ENCODE results near the gene OSBP. TPM values are rescaled to one million over a fixed set of nuclear protein-coding genes. Genes with fewer than 3 reads are reported as not detected.

Gene OSBP
- total and polyA plus RNA-seq, 2 experiments from 2014 or later = 10.7 to 26.4 TPM

- Histone ChIP-seq H3K4me1 (ENCODE audit: insufficient read depth) (peaks cover 11% of the 10 kb centered on the region), H3K79me2 (ENCODE audit: insufficient read depth) (peaks cover 100% of the 10 kb centered on the region), H3K9me2 (ENCODE audit: insufficient read depth) (no peaks in the 10 kb centered on the region), H3K9me3 (ENCODE audit: low read depth) (no peaks in the 10 kb centered on the region), H3K36me3 (ENCODE audit: low read depth) (peaks cover 54% of the 10 kb centered on the region), H4K20me1 (ENCODE audit: insufficient read depth) (no peaks in the 10 kb centered on the region), H2AFZ (no peak overlapping the region), H3F3A (ENCODE audit: insufficient read depth) (peaks cover 13% of the 10 kb centered on the region), H3K4me2 (ENCODE audit: unreplicated experiment) (no peak overlapping the region), H3K27ac (no peak overlapping the region), H3K9ac (no peak overlapping the region), H3K27me3 (replicated peaks; ENCODE audit: insufficient read depth) (no peaks in the 10 kb centered on the region), H3K4me3 (no peak overlapping the region)
- 88 to 90% methylated on average over 6 of the region's 6 CpGs for WGBS, 2 experiments (ENCODE audit: low coverage in 1 of 2, low lambda C conversion rate in 2 of 2, missing lambda C conversion rate in 2 of 2)
- TF ChIP-seq EZH2phosphoT487 (IDR thresholded peaks at IDR 0.05; ENCODE audit: insufficient read depth, low read depth) (no peak), EZH2 (IDR thresholded peaks at IDR 0.05; ENCODE audit: insufficient read depth, poor library complexity, severe bottlenecking) (no peak)
- DNase-seq = no peak
- in situ Hi-C loops (cut with MboI) = no loop called here
These were observed 7.7 kb downstream of the OSBP start for GRCh38 chr11:59607703-59608454.

DNA sequence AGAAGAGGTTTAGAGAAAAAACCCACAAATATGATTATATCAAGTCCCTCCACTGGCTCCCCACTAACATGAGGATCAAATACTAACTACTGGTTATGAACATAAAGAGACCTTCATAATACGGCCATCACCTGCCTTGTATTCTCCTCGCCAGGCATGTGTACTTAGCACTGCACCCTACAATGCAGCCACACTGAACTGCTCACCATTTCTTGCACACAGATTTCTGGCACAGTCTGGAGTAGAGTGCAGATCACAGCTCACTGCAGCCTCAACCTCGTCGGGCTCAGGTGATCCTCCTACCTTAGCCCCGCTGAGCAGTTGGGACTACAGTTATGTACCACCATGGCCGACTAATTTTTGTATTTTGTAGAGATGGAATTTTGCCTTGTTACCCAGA lies 13.1 kb downstream of the OSBP start:
- Histone ChIP-seq H3K36me3 (ENCODE audit: low read depth) (peaks cover 84% of the 10 kb centered on the region), H3K4me2 (ENCODE audit: unreplicated experiment) (no peak overlapping the region), H3F3A (ENCODE audit: insufficient read depth) (no peaks in the 10 kb centered on the region), H3K27me3 (replicated peaks; ENCODE audit: insufficient read depth) (no peaks in the 10 kb centered on the region), H3K9me2 (ENCODE audit: insufficient read depth) (no peaks in the 10 kb centered on the region), H3K27ac (no peak overlapping the region), H4K20me1 (ENCODE audit: insufficient read depth) (no peaks in the 10 kb centered on the region), H3K9me3 (ENCODE audit: low read depth) (no peaks in the 10 kb centered on the region), H3K4me3 (no peak overlapping the region), H3K4me1 (ENCODE audit: insufficient read depth) (no peaks in the 10 kb centered on the region), H2AFZ (no peak overlapping the region), H3K79me2 (ENCODE audit: insufficient read depth) (peaks cover 81% of the 10 kb centered on the region), H3K9ac (no peak overlapping the region)
- TF ChIP-seq EZH2 (IDR thresholded peaks at IDR 0.05; ENCODE audit: insufficient read depth, poor library complexity, severe bottlenecking) = no peak
- no peak for TF ChIP-seq EZH2phosphoT487 (IDR thresholded peaks at IDR 0.05; ENCODE audit: insufficient read depth, low read depth)
- no peak for DNase-seq
- 96 to 98% methylated on average over 6 of the region's 6 CpGs for WGBS, 2 experiments (ENCODE audit: low coverage in 1 of 2, low lambda C conversion rate in 2 of 2, missing lambda C conversion rate in 2 of 2)
- in situ Hi-C loops (cut with MboI) = no loop called here

DNA sequence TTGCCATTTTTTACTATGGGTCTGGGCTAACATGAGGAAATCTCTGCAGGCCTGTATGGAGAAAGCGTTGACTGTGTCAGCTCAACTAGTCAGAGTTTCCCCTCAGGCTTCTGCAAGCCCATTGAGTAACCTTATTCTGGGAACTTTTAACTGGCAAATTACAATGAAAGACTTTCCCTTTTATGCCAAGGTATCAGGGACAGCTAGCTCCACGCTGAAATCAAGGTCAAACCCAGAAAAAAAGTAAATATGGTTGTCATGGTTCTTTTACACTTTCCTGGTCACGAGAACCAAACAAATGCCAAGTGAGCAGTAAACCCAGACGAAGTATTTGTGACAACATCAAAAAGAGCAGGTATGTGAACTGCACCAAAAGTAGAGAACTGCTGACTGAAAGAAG lies 13.8 kb downstream of the OSBP start:
- Histone ChIP-seq H3K9ac (no peak overlapping the region), H4K20me1 (ENCODE audit: insufficient read depth) (no peaks in the 10 kb centered on the region), H3K79me2 (ENCODE audit: insufficient read depth) (peaks cover 80% of the 10 kb centered on the region), H3K4me2 (ENCODE audit: unreplicated experiment) (no peak overlapping the region), H3F3A (ENCODE audit: insufficient read depth) (no peaks in the 10 kb centered on the region), H3K4me3 (no peak overlapping the region), H2AFZ (no peak overlapping the region), H3K9me2 (ENCODE audit: insufficient read depth) (no peaks in the 10 kb centered on the region), H3K4me1 (ENCODE audit: insufficient read depth) (no peaks in the 10 kb centered on the region), H3K27me3 (replicated peaks; ENCODE audit: insufficient read depth) (no peaks in the 10 kb centered on the region), H3K27ac (no peak overlapping the region), H3K36me3 (ENCODE audit: low read depth) (peaks cover 79% of the 10 kb centered on the region), H3K9me3 (ENCODE audit: low read depth) (no peaks in the 10 kb centered on the region)
- WGBS, 2 experiments (ENCODE audit: low coverage in 1 of 2, low lambda C conversion rate in 2 of 2, missing lambda C conversion rate in 2 of 2) = 94 to 95% methylated on average over 4 of the region's 4 CpGs
- no peak for TF ChIP-seq EZH2 (IDR thresholded peaks at IDR 0.05; ENCODE audit: insufficient read depth, poor library complexity, severe bottlenecking)
- no peak for TF ChIP-seq EZH2phosphoT487 (IDR thresholded peaks at IDR 0.05; ENCODE audit: insufficient read depth, low read depth)
- in situ Hi-C loops (cut with MboI) = no loop called here
- no peak for DNase-seq

DNA sequence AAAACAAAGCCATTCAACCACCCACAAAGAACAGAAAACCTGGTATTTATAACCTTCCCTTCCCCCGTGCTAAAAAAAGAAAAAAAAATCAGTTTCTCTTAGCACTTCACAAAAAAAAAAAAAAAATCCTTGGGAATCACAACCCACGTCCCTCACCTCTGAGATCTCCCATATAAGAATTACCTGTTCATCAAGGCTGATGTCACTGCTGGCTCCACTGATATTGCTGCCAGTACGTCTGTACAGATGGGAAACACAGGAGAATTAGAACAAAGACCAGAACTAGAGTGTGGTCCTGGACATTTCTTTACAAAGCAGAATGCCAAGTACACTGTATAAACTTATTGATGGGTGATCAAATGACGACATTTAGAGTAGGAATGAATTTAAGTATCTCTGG lies 14.9 kb downstream of the OSBP start:
- H4K20me1 ChIP-seq (ENCODE audit: insufficient read depth) = no peaks in the 10 kb centered on the region
- in situ Hi-C loops (cut with MboI) = no loop called here
- H3K27ac ChIP-seq = no peak overlapping the region
- H3K9me2 ChIP-seq (ENCODE audit: insufficient read depth) = no peaks in the 10 kb centered on the region
- no peaks in the 10 kb centered on the region for H3F3A ChIP-seq (ENCODE audit: insufficient read depth)
- no peak overlapping the region for H3K4me2 ChIP-seq (ENCODE audit: unreplicated experiment)
- H3K9ac ChIP-seq = no peak overlapping the region
- DNase-seq = no peak
- no peak overlapping the region for H2AFZ ChIP-seq
- TF ChIP-seq EZH2 (IDR thresholded peaks at IDR 0.05; ENCODE audit: insufficient read depth, poor library complexity, severe bottlenecking) (no peak), EZH2phosphoT487 (IDR thresholded peaks at IDR 0.05; ENCODE audit: insufficient read depth, low read depth) (no peak)
- no peak overlapping the region for H3K4me3 ChIP-seq
- H3K79me2 ChIP-seq (ENCODE audit: insufficient read depth) = peaks cover 76% of the 10 kb centered on the region
- H3K4me1 ChIP-seq (ENCODE audit: insufficient read depth) = no peaks in the 10 kb centered on the region
- H3K27me3 ChIP-seq (replicated peaks; ENCODE audit: insufficient read depth) = no peaks in the 10 kb centered on the region
- 67 to 69% methylated on average over 4 of the region's 4 CpGs for WGBS, 2 experiments (ENCODE audit: low coverage in 1 of 2, low lambda C conversion rate in 2 of 2, missing lambda C conversion rate in 2 of 2)
- peaks cover 76% of the 10 kb centered on the region for H3K36me3 ChIP-seq (ENCODE audit: low read depth)
- H3K9me3 ChIP-seq (ENCODE audit: low read depth) = no peaks in the 10 kb centered on the region

Data from GM23248 (cell line).